H54 (cell line): ENCODE results near the gene TMPRSS3.

ENCODE experiments used
- DNase-seq: peaks from one replicate; pipeline ENCODE4 v3.0.0; 2011; ENCODE audit warnings: low spot score, mixed read lengths; ENCODE audit not compliant: insufficient read length
- FAIRE-seq: peaks from 3 replicates; lab custom pipeline; 2011; peaks lifted over from hg19 to GRCh38; lab: Jason Lieb, UNC
- POLR2A ChIP-seq: IDR thresholded peaks from 2 replicates; pipeline ENCODE4 v1.6.1; 2011; ENCODE audit warnings: low read depth, mild to moderate bottlenecking, low read length

Gene TMPRSS3

DNA sequence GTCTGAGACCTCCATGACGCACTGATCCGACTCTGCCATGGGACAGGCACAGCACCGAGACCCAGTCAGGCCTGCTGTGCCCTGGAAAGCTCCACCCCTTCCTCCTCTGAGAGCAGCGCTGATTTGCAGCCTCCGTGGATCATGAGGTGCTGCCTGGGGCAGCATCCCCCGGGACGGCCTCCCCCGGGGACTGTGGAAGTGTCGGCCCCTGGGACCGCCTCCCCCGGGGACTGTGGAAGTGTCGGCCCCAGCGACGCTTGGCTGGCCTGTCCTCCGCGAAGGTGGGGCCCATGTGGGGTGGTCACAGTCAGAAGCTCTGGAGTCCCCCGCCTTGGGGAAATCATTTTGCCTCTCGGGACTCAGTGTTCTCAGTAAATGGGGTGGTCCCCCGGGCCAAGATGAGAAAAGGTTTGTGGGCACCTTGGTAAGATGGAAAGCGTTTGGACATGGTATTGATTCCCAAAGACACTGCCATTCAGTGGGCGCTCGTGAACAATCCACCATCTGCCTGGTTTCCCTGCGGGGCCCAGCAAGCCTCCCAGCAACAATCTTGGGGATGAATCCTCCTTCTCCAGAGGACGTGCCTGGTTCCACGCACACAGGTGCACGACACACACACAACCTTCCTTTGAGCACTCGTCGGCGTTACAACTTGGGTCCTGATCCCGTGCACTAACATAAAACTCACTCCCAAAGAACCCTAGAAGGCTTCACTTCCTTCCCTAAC, 48.1 kb downstream of the TMPRSS3 start:
- DNase-seq (no peak), FAIRE-seq (no peak)
- TF ChIP-seq POLR2A, result no peak

DNA sequence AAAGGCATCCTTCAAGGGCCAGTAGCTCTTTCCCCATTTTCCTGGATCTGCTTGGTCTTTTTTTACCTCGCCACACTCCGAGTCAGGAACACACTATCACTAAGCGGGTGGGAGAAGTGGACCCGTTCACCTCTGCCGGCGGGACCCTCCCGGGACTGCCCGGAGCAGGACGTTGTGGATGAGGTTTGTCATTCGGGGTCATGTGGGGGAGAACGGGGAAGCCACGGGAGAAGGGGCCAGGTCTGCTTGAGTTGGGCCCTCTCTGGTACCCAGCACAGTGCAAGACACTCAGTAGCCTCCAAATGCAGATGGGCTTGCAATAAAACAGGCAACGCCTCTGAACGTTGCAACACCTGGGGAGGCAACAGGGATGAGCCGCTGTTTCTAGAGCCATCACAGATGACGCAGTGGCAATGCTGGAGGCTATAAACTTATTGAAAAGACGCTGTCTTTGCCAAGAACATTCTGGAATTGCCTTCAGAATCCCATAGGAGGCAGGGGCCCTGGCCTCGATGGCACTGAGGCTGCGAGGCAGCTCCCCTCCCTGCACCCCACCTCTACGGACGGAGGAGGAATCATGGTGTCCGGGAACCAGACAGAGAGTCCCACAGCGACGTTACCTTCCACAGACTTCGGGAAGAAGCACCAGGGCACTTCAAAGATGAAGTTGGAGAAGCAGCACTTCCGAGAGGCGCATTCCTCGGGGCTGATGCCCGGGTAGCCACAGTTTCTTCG, 48.8 kb downstream of the TMPRSS3 start:
- TF ChIP-seq POLR2A, result no peak
- DNase-seq, result no peak
- no peak for FAIRE-seq

DNA sequence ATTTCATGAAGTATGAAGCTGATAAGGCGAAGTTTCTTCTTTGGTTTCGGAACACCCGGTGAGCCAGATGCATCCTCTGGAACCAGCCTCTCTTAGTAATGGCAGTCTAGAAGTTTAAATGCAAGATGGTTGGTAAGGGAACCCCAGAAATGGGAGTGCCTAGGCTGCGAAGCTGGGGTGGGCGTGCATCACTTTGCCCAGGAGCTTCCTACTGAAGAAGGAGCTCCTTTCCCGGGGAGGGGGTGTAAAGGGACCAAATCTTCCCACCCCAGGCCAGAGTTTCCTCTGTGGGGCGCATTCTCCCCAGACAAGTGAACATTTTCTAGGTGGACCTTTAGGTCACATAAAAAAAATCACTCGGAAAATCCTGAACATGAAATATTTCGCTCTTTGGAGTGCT, 49.4 kb downstream of the TMPRSS3 start:
- no peak for FAIRE-seq
- no peak for DNase-seq
- TF ChIP-seq POLR2A, result no peak

DNA sequence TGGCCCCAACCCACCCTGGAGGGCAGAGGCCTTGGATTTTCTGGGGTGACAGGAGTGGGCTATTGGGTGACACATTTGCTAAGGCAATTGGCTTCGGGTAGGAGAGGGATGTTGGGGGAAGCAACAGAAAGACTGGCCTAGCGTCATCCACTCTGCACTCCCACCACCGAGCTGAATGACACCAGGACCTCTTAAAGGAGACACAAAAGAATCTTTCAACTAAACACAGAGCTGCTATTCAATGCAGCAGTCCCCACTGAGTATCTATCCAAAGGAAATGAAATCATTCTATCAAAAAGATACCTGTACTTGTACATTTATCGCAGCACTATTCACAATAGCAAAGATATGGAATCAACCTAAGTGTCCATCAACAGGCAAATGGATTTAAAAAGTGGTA, 51.2 kb downstream of the TMPRSS3 start:
- no peak for DNase-seq
- no peak for FAIRE-seq
- TF ChIP-seq POLR2A, result no peak

DNA sequence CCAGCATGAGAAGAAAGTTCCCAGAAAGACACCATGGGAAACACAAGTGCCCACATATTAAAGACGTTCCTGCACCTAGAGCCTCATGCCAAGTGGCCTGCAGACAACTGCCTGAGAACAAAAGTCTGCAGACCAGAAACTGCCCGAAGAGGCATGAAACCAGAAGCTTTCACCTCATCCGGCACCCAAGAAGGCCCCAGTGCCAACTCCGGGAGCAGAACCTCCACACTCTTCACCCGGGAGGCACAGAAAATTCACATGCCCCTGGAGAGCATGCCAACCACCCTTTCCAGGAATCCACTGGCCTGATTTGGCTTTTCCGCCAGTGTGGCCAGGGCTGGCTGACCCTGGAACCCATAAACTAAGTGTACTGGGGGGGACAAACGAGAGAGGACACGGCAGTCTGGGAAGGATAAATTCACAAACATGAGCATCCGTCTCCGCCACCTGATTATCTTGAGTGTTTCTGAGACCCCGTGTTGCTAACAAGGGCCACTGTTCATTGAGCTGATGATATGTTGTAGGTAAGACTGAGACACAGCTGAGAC, 51.8 kb downstream of the TMPRSS3 start:
- TF ChIP-seq POLR2A, result no peak
- DNase-seq (no peak), FAIRE-seq (no peak)

DNA sequence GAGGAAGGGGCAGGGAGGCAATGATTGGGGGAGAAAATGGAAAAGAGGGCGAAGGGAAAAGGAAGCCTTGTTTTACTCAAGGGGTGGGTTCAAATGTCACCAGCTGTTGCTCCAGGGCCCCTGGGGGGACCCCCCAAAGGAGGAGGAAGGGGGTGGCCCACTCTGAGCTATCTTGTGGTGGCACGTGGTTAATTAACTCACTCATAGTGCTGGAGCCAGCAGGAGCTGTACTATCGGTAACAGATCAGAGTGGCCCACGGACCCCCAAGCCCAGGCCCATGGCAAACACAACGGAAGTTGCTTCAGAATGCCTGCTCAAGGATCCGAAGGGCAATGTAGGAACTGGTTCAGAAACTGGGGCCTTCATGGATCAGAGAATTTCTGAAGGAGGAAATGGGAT, 52.3 kb downstream of the TMPRSS3 start:
- no peak for FAIRE-seq
- no peak for TF ChIP-seq POLR2A
- no peak for DNase-seq

DNA sequence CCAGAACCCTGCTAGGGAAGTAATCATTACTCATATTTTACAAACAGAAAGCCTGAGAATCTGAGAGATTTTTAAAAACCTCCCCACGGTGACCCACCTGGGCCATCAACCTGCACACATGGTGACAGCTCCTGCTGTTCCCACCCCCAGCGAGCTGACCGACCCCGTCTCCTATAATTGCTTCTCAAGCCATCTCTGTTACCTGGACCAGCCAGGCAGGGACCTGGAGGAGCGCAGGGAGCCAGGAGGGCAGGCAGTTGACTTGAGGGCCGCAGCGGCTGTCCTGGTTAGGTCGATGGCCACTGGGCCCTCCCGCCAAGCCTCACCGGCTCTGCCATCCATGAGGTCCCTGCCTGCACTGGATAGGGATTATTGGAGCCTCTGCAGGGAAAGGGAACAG, 52.8 kb downstream of the TMPRSS3 start:
- TF ChIP-seq POLR2A, result no peak
- DNase-seq, result no peak
- no peak for FAIRE-seq

DNA sequence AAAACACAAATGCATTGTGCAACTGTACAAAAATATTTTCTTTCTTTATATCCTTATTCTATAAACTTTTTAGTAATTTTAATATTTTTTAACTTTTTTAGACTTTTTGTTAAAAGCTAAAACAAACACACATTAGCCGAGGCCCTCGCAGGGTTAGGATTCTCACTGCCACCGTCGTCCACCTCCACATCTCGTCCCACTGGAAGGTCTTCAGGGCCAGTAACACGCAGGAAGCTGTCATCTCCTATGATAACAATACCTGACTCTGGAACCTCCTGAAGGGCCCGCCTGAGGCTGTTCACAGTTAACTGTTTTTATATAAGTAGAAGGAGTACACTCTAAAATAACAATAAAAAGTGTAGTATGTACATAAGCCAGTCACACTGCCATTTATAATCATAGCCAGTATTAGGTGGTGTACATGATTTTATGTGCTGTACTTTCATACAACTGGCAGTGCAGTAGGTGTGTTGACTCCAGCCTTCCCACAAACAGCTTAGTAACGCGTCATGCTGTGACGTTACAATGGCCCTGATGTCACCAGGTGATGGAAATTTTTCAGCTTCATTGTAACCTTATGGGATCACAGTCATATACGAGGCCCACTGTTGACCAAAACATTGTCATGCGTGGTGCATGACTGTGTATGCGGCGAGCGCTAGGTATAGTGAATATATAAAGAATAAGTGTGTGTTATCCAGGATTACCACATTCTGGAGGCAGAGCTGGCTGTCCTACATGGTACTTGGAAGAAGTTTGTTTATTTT, 53.9 kb downstream of the TMPRSS3 start:
- no peak for TF ChIP-seq POLR2A
- FAIRE-seq (no peak), DNase-seq (no peak)

DNA sequence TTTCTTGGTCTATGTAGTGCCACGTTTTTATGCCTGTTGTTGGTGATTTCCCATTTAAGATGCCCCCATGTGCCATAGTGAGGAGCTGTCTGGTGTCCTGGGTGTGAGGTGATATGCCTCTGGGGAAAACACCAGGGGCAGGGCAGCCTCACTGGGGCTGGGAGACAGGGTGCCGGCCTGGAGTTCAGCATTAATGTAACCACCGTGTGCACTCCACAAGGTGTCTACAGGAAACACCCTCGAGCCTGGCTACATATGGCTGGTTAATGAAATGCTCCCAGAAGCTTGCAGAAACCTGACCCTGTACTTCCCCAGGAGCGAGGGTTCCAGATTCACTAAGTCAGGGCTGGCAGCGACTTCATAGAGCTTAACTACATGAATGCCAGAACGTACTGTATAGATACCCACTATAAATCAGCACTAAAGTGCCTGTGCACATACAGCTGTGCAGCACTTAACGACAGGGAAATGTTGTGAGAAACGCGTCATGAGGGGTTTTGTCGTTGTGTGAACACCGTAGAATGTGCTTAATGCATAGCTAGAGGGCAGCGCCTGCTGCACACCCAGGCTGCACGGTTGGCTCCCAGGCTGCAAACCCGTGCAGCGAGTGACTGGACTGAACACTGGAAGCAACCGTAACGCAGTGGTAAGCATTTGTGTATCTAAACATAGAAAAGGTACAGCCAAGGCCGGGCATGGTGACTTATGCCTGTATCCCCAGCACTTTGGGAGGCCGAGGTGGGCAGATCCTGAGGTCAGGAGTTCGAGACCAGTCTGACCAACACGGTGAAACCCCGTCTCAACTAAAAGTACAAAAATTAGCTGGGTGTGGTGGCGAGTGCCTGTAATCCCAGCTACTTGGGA, 55.4 kb downstream of the TMPRSS3 start:
- no peak for TF ChIP-seq POLR2A
- no peak for DNase-seq
- no peak for FAIRE-seq

DNA sequence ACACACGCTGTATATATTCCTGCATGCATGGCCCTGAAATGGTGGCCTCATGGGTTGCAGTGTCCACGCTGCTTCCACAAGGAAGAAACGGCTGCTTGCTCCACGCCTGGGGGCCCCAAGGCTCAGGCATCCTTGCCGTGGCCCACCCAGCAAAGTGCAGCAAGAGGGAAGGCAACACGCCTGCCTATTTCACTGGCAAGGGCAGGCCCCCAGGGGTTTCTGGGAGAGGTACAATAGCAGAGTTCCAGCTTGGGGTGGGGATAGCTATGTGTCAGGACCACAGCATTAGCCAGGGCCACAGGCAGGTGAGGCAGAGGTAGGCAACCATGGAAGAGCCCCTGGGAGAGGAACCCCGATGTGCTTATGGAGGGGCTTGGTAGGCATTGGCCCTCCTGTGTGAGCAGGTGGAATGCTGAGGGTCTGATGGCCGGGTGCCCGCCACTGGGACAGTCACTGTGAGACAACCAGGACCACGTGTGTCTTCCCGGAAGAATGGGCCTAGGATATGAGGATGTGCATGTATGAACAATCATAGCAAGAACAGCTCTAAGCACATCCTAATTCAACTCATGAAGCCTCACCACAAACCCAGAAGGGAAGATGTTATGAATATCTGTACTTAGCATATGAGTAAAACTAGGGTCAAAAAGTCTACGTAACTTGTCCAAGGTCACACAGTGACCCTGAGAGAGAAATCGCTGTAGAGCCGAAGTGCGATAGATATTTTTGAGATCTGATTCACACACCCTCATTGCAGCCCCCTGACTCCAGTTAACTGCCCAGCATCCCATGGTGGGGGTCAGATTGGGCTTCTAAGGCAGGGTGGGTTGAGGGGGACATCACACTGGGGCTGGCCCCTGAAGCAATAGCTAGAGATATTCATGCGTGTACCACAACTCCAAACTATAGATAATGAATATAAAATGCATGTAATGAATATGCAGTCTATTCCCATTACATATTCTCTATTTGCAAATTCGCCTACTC, 56.8 kb downstream of the TMPRSS3 start:
- no peak for DNase-seq
- no peak for TF ChIP-seq POLR2A
- no peak for FAIRE-seq

DNA sequence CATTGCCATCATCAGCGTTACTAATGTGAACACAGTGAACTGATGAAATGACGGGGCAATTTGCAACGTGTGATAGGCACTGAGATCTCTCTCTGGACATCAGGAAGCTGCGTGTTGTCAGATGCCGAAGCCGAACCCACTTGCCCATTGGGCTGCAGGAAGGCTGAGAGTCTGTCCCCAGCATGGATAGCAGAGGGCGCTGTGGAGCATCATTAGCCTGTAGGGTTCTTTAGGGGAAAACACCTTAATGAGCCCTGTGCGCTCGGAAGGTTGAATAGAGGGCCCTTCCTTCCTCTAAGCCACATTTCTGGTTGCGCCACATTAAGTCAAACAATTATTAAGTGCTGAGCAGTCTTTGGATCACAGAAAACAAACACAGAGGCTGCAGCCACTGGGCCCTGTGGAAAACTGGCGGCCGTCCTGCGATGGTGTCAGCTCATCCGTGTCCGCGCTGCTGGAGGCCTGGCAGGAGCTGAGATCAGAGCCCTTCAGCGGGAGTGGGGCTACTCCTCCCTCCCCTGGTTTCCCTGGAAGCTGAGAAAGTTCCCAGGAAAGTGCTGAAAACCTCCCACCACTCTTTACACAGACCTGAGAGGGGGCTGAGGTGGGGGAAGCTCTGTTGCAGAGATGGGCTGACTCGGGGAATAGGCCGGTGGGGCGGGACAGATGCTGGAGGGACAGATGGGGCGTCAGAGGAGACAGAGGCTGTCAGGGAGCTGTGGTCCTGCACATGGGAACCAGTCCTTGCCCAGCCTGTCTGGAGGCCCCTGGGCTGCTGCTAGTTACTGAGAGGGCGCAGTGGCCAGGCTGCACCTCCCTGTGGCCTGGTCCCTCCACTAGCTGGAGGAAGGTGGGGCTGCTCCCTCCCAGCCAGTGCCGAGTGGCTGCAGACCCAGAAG, 57.8 kb downstream of the TMPRSS3 start:
- DNase-seq (peak; percentile 34), FAIRE-seq (no peak)

More for the DNA sequence above, 57.8 kb downstream of the TMPRSS3 start:
- no peak for TF ChIP-seq POLR2A
